GM10248 (cell line): ENCODE measurements around the gene CADPS2.

ENCODE experiments used
- CTCF ChIA-PET: fragments of 300-600 bp; sonication (Branson Sonifier 250); formaldehyde crosslinking; extraction: SDS; loops from one replicate; lab custom pipeline; 2021; ENCODE audit warnings: antibody characterized with exemption; lab: Yijun Ruan, JAX
- POLR2A ChIA-PET: fragments of 350-650 bp; sonication (Branson Sonifier 250); formaldehyde crosslinking; extraction: SDS; loops from one replicate; lab custom pipeline; 2020; ENCODE audit warnings: antibody characterized with exemption; lab: Yijun Ruan, JAX
- DNase-seq: peaks from one replicate; pipeline ENCODE4 v3.0.0; 2012; ENCODE audit errors: extremely low spot score
- CTCF ChIP-seq: IDR thresholded peaks from 2 replicates; pipeline ENCODE4 v1.5.1; 2012; ENCODE audit warnings: mild to moderate bottlenecking, low read depth; ENCODE audit errors: extremely low read depth, missing control alignments, control extremely low read depth

CADPS2 gene

GRCh38 chr7:122618585-122619189, 267.6 kb downstream of the CADPS2 start:
- ChIA-PET POLR2A (no interaction called here), CTCF (interaction anchor here (1.0 kb wide), 1 partner anchor 8 kb away, joined by 3 read pairs; no protein-coding TSS in a partner anchor)
- TF ChIP-seq CTCF: no peak
- DNase-seq: no peak

DNA sequence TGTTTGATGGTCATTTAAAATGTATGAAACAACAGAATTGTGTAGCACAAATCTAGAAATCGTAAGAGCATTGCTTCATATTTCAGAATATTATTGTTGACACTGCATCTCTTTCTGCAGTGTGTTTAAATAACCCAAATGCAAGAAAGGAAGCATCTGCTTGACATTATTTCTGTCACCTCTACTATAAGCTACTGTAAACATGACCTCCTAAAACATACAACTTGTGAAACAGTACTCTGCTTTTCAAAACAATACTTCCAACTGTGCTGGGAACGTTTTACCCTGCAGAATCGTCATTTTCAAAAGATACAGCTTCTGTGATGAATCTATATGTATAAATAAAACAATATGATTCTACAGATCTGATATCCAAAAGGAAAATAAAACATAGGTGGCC, 269.3 kb downstream of the CADPS2 start:
- CTCF ChIA-PET: interaction anchor here (0.8 kb wide), 1 partner anchor 16 kb away, joined by 3 read pairs; no protein-coding TSS in a partner anchor
- no peak for TF ChIP-seq CTCF
- POLR2A ChIA-PET: no interaction called here
- DNase-seq: no peak

GRCh38 chr7:122605929-122606328, 280.3 kb downstream of the CADPS2 start:
- TF ChIP-seq CTCF: no peak
- ChIA-PET POLR2A (no interaction called here), CTCF (no interaction called here)
- no peak for DNase-seq

DNA sequence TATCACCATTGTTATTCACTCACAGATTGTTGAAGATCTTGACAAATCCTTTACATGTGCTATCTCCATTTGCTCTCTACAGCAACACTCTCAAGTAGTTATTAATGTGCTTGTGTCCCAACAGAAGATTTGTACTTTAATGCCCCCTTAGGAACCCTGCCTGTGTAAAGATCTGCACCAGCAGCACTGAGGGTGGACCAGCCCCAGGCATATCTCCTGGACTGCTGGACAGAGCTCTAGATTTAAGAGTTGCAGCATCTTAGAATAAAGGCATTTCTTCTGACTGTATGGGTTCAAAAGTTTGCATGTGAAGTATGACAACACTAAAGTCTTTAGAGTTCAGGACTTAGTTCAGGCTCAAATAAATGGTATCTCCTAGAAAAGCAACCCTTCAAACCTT, 282.0 kb downstream of the CADPS2 start:
- CTCF ChIA-PET: no interaction called here
- POLR2A ChIA-PET: no interaction called here
- no peak for DNase-seq
- TF ChIP-seq CTCF: no peak

- CTCF ChIA-PET: no interaction called here
- no peak for DNase-seq
- no peak for TF ChIP-seq CTCF
- POLR2A ChIA-PET: no interaction called here
Observed at GRCh38 chr7:122602800-122603199, 283.5 kb downstream of the CADPS2 start.

- CTCF ChIA-PET: interaction anchor here (0.8 to 1.2 kb wide), 3 partner anchors 17 to 55 kb away, joined by 3 read pairs; no protein-coding TSS in a partner anchor
- POLR2A ChIA-PET: no interaction called here
- no peak for TF ChIP-seq CTCF
- DNase-seq: no peak
Observed at GRCh38 chr7:122600630-122601029, 285.6 kb downstream of the CADPS2 start.
